Measurements from ENCODE around the gene MTA3. TPM values are rescaled to one million over a fixed set of nuclear protein-coding genes. Genes with fewer than 3 reads are reported as not detected.
A peak's percentile ranks its signal among the peaks of the same experiment; 100 is the strongest.

The MTA3 gene
- total RNA-seq, 2 donors from 2014 or later = 18.7 to 21.2 TPM

DNA sequence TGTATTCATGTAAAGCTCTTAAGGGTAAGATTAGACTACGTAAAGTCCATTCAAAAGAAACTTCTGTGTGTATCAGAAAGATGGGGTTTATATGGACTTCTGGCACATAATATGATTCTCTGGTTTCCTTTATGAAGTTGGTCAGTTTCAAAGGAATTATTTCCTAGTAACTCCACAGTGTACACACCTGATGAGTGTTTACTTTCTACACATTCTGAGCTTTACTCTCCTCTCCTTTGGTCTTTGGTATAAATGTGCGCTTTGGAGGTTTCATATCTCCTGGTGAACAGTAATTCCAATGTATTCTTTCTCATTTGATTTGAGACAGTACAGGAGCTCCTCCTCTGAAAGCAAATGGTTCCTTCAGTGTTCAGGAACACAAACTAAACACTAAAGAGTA is 107.4 kb downstream of the MTA3 start:
- Mint-ChIP-seq H3K36me3 (no peaks in the 10 kb centered on the region), H3K27ac (no peak overlapping the region)

DNA sequence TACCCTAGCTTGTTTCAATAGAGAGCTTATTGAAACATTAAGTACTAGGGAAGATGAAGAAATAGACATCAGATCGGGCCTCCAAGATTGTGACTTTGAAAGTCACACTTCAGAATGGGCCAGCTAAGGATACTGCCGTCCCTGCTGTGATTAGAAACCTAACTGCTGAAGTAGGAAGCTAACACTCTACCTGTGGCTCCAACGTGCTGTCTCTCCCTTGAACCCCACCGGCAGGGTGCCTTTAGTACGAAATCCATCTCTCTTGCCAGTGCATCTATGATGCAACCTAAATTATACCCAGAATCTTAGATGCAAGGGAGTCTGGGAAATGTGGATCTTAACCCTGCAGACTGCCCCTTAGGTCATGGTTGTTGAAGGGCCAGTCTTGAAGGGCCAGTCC is 116.9 kb downstream of the MTA3 start:
- H3K4me1 Mint-ChIP-seq (ENCODE audit: low read depth in 2 of 2) = no peaks in the 10 kb centered on the region
- ATAC-seq (no peak), DNase-seq (ENCODE audit: low spot score) (no peak)
- no peaks in the 10 kb centered on the region for H3K9me3 Mint-ChIP-seq
- no peaks in the 10 kb centered on the region for H3K27me3 Mint-ChIP-seq
- no peak overlapping the region for H3K4me3 Mint-ChIP-seq
- H3K27ac Mint-ChIP-seq = no peak overlapping the region
- no peaks in the 10 kb centered on the region for H3K36me3 Mint-ChIP-seq

More for the DNA sequence above, 107.4 kb downstream of the MTA3 start:
- ATAC-seq (no peak), DNase-seq (ENCODE audit: low spot score) (no peak)
- Mint-ChIP-seq H3K27me3 (no peaks in the 10 kb centered on the region), H3K4me1 (ENCODE audit: low read depth in 2 of 2) (peaks cover 2 to 5% of the 10 kb centered on the region in 2 donors), H3K9me3 (no peaks in the 10 kb centered on the region), H3K4me3 (no peak overlapping the region)

GRCh38 chr2:42693013-42693615 is 124.7 kb downstream of the MTA3 start:
- Mint-ChIP-seq H3K36me3 (no peaks in the 10 kb centered on the region), H3K27me3 (no peaks in the 10 kb centered on the region), H3K27ac (peak overlapping the region in 1 of 2 donors; percentile 50), H3K4me3 (no peak overlapping the region), H3K9me3 (no peaks in the 10 kb centered on the region), H3K4me1 (ENCODE audit: low read depth in 2 of 2) (peaks cover 9% of the 10 kb centered on the region in 2 donors)
- DNase-seq (ENCODE audit: low spot score) (no peak), ATAC-seq (peak; percentile 63 to 65)

- Mint-ChIP-seq H3K4me3 (no peak overlapping the region), H3K27ac (peak overlapping the region in 1 of 2 donors; percentile 50), H3K9me3 (no peaks in the 10 kb centered on the region), H3K27me3 (no peaks in the 10 kb centered on the region), H3K36me3 (no peaks in the 10 kb centered on the region), H3K4me1 (ENCODE audit: low read depth in 2 of 2) (peaks cover 9% of the 10 kb centered on the region in 2 donors)
- no peak for ATAC-seq
- no peak for DNase-seq (ENCODE audit: low spot score)
Measured at GRCh38 chr2:42693688-42694479, 125.5 kb downstream of the MTA3 start.

DNA sequence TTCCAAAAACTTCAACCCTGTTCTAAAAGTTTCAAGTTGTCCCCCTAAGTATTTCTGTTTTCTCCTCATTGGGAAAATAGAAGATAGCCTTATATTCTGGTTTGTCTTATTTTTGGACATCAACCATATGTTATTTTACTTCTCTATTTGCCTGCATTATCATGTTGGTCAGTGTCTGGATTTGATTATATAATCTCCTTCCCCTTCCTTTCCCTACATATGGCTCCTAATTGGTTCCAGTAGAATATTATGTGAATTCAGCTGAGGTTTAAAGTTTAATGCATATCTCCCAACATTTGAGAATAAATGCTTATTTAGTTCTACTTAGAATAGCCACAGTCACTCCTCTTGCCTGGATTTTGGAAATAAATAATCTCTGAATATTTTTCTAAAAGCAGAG is 128.6 kb downstream of the MTA3 start:
- H3K4me1 Mint-ChIP-seq (ENCODE audit: low read depth in 2 of 2) = peaks cover 9% of the 10 kb centered on the region in 2 donors
- no peak overlapping the region for H3K27ac Mint-ChIP-seq
- DNase-seq (ENCODE audit: low spot score) (no peak), ATAC-seq (no peak)
- H3K36me3 Mint-ChIP-seq = no peaks in the 10 kb centered on the region
- H3K9me3 Mint-ChIP-seq = no peaks in the 10 kb centered on the region
- no peak overlapping the region for H3K4me3 Mint-ChIP-seq
- H3K27me3 Mint-ChIP-seq = no peaks in the 10 kb centered on the region

DNA sequence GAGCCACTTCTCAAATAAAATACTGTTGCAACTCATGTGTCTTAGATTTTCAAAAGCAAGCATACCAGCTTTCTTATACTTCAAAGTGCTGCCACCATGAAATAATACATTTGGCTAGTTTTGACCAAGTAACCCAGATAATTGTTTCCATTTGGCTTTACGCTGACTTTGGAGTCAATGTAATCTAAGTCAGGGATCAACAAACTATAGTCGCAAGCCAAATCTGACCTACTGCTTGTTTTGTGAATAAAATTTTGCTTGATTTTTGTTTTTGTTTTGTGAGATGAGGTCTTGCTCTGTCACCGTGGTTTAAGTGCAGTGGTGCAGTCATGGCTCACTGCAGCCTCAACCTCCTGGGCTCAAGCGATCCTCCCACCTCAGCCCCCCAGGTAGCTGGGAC is 130.5 kb downstream of the MTA3 start:
- no peaks in the 10 kb centered on the region for H3K27me3 Mint-ChIP-seq
- no peaks in the 10 kb centered on the region for H3K4me1 Mint-ChIP-seq (ENCODE audit: low read depth in 2 of 2)
- no peak overlapping the region for H3K4me3 Mint-ChIP-seq
- H3K27ac Mint-ChIP-seq = no peak overlapping the region
- H3K9me3 Mint-ChIP-seq = no peaks in the 10 kb centered on the region
- H3K36me3 Mint-ChIP-seq = no peaks in the 10 kb centered on the region
- ATAC-seq = no peak
- no peak for DNase-seq (ENCODE audit: low spot score)

GRCh38 chr2:42706836-42707235 is 138.4 kb downstream of the MTA3 start:
- Mint-ChIP-seq H3K27ac (no peak overlapping the region), H3K27me3 (no peaks in the 10 kb centered on the region), H3K4me3 (no peak overlapping the region), H3K9me3 (no peaks in the 10 kb centered on the region), H3K36me3 (peaks cover 4% of the 10 kb centered on the region), H3K4me1 (ENCODE audit: low read depth in 2 of 2) (no peaks in the 10 kb centered on the region)
- no peak for DNase-seq (ENCODE audit: low spot score)
- no peak for ATAC-seq

DNA sequence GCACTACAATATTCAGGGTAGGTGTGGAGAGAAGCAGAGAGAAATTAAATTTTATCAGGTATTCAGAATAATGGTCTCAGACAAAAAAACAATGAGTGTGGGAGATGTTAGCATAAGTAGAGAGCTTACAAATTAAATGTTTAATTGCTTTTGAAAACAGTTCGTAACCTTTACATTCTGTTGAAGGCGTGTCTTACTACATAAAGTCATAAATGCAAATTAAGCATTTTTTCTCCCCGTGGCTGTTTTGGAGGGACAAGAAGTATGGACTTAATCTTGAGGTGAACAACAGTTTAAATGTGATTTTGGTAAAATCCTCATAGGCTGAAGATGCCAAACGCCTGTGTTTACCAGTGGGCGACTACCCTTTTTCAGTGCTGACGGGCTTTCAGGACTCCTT is 139.7 kb downstream of the MTA3 start:
- H3K4me1 Mint-ChIP-seq (ENCODE audit: low read depth in 2 of 2) = no peaks in the 10 kb centered on the region
- ATAC-seq = no peak
- no peaks in the 10 kb centered on the region for H3K27me3 Mint-ChIP-seq
- DNase-seq (ENCODE audit: low spot score) = no peak
- no peak overlapping the region for H3K4me3 Mint-ChIP-seq
- H3K9me3 Mint-ChIP-seq = no peaks in the 10 kb centered on the region
- no peak overlapping the region for H3K27ac Mint-ChIP-seq
- H3K36me3 Mint-ChIP-seq = peaks cover 4% of the 10 kb centered on the region

DNA sequence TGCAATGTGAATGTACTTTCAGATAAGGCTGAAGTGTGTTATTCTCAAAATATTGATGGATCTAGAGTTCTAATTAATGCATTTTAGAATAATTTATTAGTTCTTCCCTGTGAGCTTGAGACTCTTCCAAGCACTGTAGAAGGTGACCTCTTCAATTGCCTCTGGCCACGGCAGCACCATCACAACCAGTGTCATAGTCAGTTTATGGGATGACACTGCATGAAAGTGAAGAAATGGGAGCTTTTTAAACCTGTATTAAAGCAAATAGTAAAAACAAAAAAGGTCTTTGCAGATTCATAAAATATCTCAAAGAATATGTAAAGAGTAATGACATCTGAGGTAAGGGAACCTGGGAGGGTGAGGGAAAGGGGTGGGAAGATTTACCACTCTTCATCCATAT is 143.5 kb downstream of the MTA3 start:
- DNase-seq (ENCODE audit: low spot score) (no peak), ATAC-seq (no peak)
- Mint-ChIP-seq H3K36me3 (peaks cover 4% of the 10 kb centered on the region), H3K27me3 (no peaks in the 10 kb centered on the region), H3K9me3 (no peaks in the 10 kb centered on the region), H3K27ac (no peak overlapping the region), H3K4me3 (no peak overlapping the region), H3K4me1 (ENCODE audit: low read depth in 2 of 2) (no peaks in the 10 kb centered on the region)

GRCh38 chr2:42712934-42713333 is 144.5 kb downstream of the MTA3 start:
- Mint-ChIP-seq H3K27ac (no peak overlapping the region), H3K9me3 (no peaks in the 10 kb centered on the region), H3K4me1 (ENCODE audit: low read depth in 2 of 2) (no peaks in the 10 kb centered on the region), H3K4me3 (no peak overlapping the region), H3K36me3 (peaks cover 4% of the 10 kb centered on the region), H3K27me3 (no peaks in the 10 kb centered on the region)
- DNase-seq (ENCODE audit: low spot score) (no peak), ATAC-seq (no peak)

- ATAC-seq (no peak), DNase-seq (ENCODE audit: low spot score) (no peak)
- Mint-ChIP-seq H3K4me3 (no peak overlapping the region), H3K9me3 (no peaks in the 10 kb centered on the region), H3K4me1 (ENCODE audit: low read depth in 2 of 2) (no peaks in the 10 kb centered on the region), H3K27ac (no peak overlapping the region), H3K36me3 (peaks cover 4% of the 10 kb centered on the region), H3K27me3 (no peaks in the 10 kb centered on the region)
Measured at GRCh38 chr2:42713920-42714319, 145.5 kb downstream of the MTA3 start.

DNA sequence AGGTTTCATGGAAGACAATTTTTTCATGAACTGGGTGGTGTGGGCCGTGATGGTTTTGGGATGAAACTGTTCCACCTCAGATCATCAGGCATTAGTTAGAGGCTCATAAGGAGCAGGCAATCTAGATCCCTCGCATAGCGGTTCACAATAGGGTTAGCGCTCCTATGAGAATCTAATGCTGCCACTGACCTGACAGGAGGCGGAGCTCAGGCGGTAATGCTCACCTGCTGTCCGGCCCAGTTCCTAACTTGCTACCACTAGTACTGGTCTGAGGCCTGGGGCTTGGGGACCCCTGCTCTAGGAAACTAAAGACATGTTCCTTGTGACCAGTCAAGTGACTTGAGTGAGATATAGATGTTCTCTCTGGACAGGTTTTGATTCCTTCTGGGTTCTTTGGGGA is 146.3 kb downstream of the MTA3 start:
- Mint-ChIP-seq H3K4me1 (ENCODE audit: low read depth in 2 of 2) (no peaks in the 10 kb centered on the region), H3K9me3 (no peaks in the 10 kb centered on the region), H3K27me3 (no peaks in the 10 kb centered on the region), H3K4me3 (no peak overlapping the region), H3K36me3 (no peaks in the 10 kb centered on the region), H3K27ac (no peak overlapping the region)
- ATAC-seq = no peak
- no peak for DNase-seq (ENCODE audit: low spot score)

GRCh38 chr2:42721898-42722297 is 153.5 kb downstream of the MTA3 start:
- Mint-ChIP-seq H3K4me1 (ENCODE audit: low read depth in 2 of 2) (peaks cover 2 to 8% of the 10 kb centered on the region in 2 donors), H3K27ac (no peak overlapping the region), H3K4me3 (no peak overlapping the region), H3K36me3 (no peaks in the 10 kb centered on the region), H3K9me3 (no peaks in the 10 kb centered on the region), H3K27me3 (no peaks in the 10 kb centered on the region)
- ATAC-seq = no peak
- no peak for DNase-seq (ENCODE audit: low spot score)

GRCh38 chr2:42722320-42723190 is 154.1 kb downstream of the MTA3 start:
- Mint-ChIP-seq H3K27me3 (no peaks in the 10 kb centered on the region), H3K27ac (no peak overlapping the region), H3K4me1 (ENCODE audit: low read depth in 2 of 2) (peaks cover 2 to 8% of the 10 kb centered on the region in 2 donors), H3K36me3 (no peaks in the 10 kb centered on the region), H3K9me3 (no peaks in the 10 kb centered on the region), H3K4me3 (no peak overlapping the region)
- DNase-seq (ENCODE audit: low spot score) (no peak), ATAC-seq (peak; percentile 64 to 85)

All from natural killer cell treated with Interleukin-12 subunit alpha and Interleukin-12 subunit beta and Interleukin-15 and Interleukin-18, amount 100 ng/mL, for 72 hours (primary cell).